ENCODE measurements around the gene BCAS3. TPM values are rescaled to one million over a fixed set of nuclear protein-coding genes. Genes with fewer than 3 reads are reported as not detected.
A peak's percentile ranks its signal among the peaks of the same experiment; 100 is the strongest.

The BCAS3 gene
- total and polyA plus RNA-seq, 2 experiments from 2014 or later: 18.0 to 20.2 TPM

DNA sequence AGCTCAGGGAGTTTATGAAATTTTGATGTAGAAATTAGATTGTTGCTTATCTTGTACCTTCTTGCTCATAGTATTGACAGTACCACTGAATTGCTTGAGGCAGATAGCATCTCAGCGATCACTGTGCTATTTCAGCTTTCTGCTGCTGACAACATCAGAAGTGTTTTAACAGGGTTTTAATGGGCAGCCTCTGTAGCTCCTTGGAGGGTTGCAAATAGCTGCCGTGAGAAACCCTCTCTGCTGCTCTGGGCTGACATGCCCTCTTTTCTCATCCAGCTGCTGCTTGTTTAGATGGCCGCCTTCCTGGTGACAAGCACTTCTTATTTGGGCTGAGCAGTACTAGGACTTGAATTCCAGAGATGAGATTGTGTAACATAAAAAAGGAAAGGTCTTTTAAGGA is 541.8 kb downstream of the BCAS3 start:
- in situ Hi-C loops (cut with MboI): no loop called here
- no peaks in the 10 kb centered on the region for H3K27me3 ChIP-seq (replicated peaks; ENCODE audit: insufficient read depth)
- 19 to 28% methylated on average over 3 of the region's 3 CpGs for WGBS, 2 experiments (ENCODE audit: low coverage in 1 of 2, low lambda C conversion rate in 2 of 2, missing lambda C conversion rate in 2 of 2)
- peak overlapping the region; percentile 58 for H3K4me2 ChIP-seq (ENCODE audit: unreplicated experiment)
- H3K9me2 ChIP-seq (ENCODE audit: insufficient read depth): no peaks in the 10 kb centered on the region
- H3F3A ChIP-seq (ENCODE audit: insufficient read depth): peaks cover 22% of the 10 kb centered on the region
- TF ChIP-seq EZH2 (IDR thresholded peaks at IDR 0.05; ENCODE audit: insufficient read depth, poor library complexity, severe bottlenecking) (no peak), EZH2phosphoT487 (IDR thresholded peaks at IDR 0.05; ENCODE audit: insufficient read depth, low read depth) (no peak)
- peak overlapping the region; percentile 23; the same call in 1 of the 2 replicates for H3K27ac ChIP-seq
- no peaks in the 10 kb centered on the region for H3K36me3 ChIP-seq (ENCODE audit: low read depth)
- peaks cover 27% of the 10 kb centered on the region for H3K4me1 ChIP-seq (ENCODE audit: insufficient read depth)
- H3K79me2 ChIP-seq (ENCODE audit: insufficient read depth): no peaks in the 10 kb centered on the region
- H4K20me1 ChIP-seq (ENCODE audit: insufficient read depth): no peaks in the 10 kb centered on the region
- peak; percentile 70 for DNase-seq
- H3K9ac ChIP-seq: no peak overlapping the region
- H3K4me3 ChIP-seq: no peak overlapping the region
- no peak overlapping the region for H2AFZ ChIP-seq
- no peaks in the 10 kb centered on the region for H3K9me3 ChIP-seq (ENCODE audit: low read depth)

DNA sequence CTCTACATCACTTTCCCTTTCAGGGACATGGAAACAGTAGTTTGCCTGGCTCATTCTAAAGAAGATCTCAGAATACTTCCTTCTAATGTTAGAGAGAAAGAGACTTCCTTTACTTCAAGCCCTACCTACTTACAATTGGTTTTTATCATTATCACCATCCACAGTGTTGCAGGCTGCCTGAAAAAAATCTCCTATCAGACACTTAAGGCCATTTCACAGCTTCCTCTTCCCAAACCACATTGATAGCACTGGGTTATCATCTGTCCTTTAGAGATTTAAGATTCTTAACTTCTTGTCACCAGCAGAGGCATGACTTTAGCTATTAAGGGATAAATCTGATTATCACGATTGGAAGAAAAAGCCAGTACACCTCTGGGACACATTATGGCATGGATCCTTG is 543.5 kb downstream of the BCAS3 start:
- Histone ChIP-seq H3K9ac (no peak overlapping the region), H3F3A (ENCODE audit: insufficient read depth) (peaks cover 22% of the 10 kb centered on the region), H3K36me3 (ENCODE audit: low read depth) (no peaks in the 10 kb centered on the region), H3K27me3 (replicated peaks; ENCODE audit: insufficient read depth) (no peaks in the 10 kb centered on the region), H2AFZ (no peak overlapping the region), H3K4me3 (no peak overlapping the region), H3K9me2 (ENCODE audit: insufficient read depth) (no peaks in the 10 kb centered on the region), H3K9me3 (ENCODE audit: low read depth) (no peaks in the 10 kb centered on the region), H4K20me1 (ENCODE audit: insufficient read depth) (no peaks in the 10 kb centered on the region), H3K79me2 (ENCODE audit: insufficient read depth) (no peaks in the 10 kb centered on the region), H3K4me2 (ENCODE audit: unreplicated experiment) (no peak overlapping the region), H3K4me1 (ENCODE audit: insufficient read depth) (peaks cover 27% of the 10 kb centered on the region), H3K27ac (no peak overlapping the region)
- TF ChIP-seq EZH2 (IDR thresholded peaks at IDR 0.05; ENCODE audit: insufficient read depth, poor library complexity, severe bottlenecking) (no peak), EZH2phosphoT487 (IDR thresholded peaks at IDR 0.05; ENCODE audit: insufficient read depth, low read depth) (no peak)
- DNase-seq: no peak
- WGBS, 2 experiments (ENCODE audit: low coverage in 1 of 2, low lambda C conversion rate in 2 of 2, missing lambda C conversion rate in 2 of 2): 98 to 100% methylated on average over 1 of the region's 1 CpG
- in situ Hi-C loops (cut with MboI): no loop called here

DNA sequence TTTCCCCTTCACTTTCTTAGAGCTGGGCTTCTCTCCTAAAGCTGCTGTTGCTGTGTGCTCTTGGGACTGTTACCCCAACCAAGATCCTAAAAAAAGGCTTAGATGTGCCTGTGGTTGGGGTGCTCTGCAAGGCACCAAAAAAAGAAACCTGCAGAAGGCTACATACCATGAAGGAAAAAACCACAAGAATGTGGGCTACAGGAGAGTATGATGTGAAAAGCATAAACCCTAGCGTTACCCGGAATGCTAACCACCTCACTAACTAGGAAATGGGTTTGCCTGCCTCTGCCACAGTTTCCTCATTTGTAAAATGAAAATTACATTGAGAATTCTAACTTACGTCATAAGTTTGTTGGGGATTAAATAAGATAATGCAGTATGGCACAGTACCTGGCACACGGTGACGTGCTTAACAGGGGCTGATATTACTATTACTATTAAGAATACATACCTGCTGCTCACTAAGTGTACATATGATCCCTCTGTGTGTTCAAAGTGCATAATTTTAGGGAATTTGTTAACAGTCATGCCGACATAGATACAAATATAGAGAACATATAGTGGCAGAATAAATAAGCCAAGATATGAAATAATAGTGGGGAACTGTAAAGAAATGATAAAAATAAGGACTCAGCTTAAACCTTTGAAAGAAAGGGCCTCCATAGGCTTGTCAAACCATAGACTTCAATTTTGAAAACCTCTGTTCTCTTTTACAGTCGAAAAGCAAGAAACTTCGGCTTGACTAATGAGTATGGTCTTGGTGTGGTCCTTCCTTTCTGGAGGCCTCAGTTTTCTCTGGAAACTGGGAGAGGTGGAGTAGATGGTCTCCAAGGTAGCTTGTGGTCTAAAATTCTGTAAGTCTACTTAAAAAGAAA is 544.2 kb downstream of the BCAS3 start:
- no peak for DNase-seq
- no peaks in the 10 kb centered on the region for H3K27me3 ChIP-seq (replicated peaks; ENCODE audit: insufficient read depth)
- H3F3A ChIP-seq (ENCODE audit: insufficient read depth): peaks cover 22% of the 10 kb centered on the region
- H3K4me1 ChIP-seq (ENCODE audit: insufficient read depth): peaks cover 27% of the 10 kb centered on the region
- H3K9ac ChIP-seq: no peak overlapping the region
- H3K27ac ChIP-seq: no peak overlapping the region
- no peaks in the 10 kb centered on the region for H3K36me3 ChIP-seq (ENCODE audit: low read depth)
- H3K4me2 ChIP-seq (ENCODE audit: unreplicated experiment): no peak overlapping the region
- H3K79me2 ChIP-seq (ENCODE audit: insufficient read depth): no peaks in the 10 kb centered on the region
- H4K20me1 ChIP-seq (ENCODE audit: insufficient read depth): no peaks in the 10 kb centered on the region
- H3K9me3 ChIP-seq (ENCODE audit: low read depth): no peaks in the 10 kb centered on the region
- in situ Hi-C loops (cut with MboI): no loop called here
- WGBS, 2 experiments (ENCODE audit: low coverage in 1 of 2, low lambda C conversion rate in 2 of 2, missing lambda C conversion rate in 2 of 2): 96 to 97% methylated on average over 8 of the region's 8 CpGs
- H3K4me3 ChIP-seq: no peak overlapping the region
- no peak for TF ChIP-seq EZH2phosphoT487 (IDR thresholded peaks at IDR 0.05; ENCODE audit: insufficient read depth, low read depth)
- TF ChIP-seq EZH2 (IDR thresholded peaks at IDR 0.05; ENCODE audit: insufficient read depth, poor library complexity, severe bottlenecking): no peak
- H2AFZ ChIP-seq: no peak overlapping the region
- no peaks in the 10 kb centered on the region for H3K9me2 ChIP-seq (ENCODE audit: insufficient read depth)

DNA sequence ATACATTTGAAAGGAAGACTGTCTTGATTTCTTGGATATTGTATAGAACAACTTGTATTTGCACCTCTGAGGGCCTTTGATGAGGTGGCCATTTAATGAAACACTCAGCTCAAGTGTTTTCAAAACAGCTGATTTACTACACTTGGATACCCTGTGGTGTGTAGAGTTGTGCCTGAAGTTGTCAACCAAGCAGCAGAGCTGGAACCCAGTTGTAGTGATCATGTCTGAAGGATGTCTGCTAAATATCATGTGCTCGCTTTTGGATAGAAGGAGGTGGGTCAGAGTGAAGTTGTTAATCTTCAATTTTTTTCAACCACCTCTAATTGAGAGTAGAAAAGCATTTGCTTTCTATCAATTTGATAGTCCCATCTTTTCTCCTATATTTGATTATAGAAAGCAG is 546.1 kb downstream of the BCAS3 start:
- no peak overlapping the region for H3K4me2 ChIP-seq (ENCODE audit: unreplicated experiment)
- H3K36me3 ChIP-seq (ENCODE audit: low read depth): no peaks in the 10 kb centered on the region
- TF ChIP-seq EZH2phosphoT487 (IDR thresholded peaks at IDR 0.05; ENCODE audit: insufficient read depth, low read depth): no peak
- no peak for TF ChIP-seq EZH2 (IDR thresholded peaks at IDR 0.05; ENCODE audit: insufficient read depth, poor library complexity, severe bottlenecking)
- no peak overlapping the region for H3K4me3 ChIP-seq
- no peaks in the 10 kb centered on the region for H3K27me3 ChIP-seq (replicated peaks; ENCODE audit: insufficient read depth)
- H4K20me1 ChIP-seq (ENCODE audit: insufficient read depth): no peaks in the 10 kb centered on the region
- H3K9me2 ChIP-seq (ENCODE audit: insufficient read depth): no peaks in the 10 kb centered on the region
- peaks cover 7% of the 10 kb centered on the region for H3F3A ChIP-seq (ENCODE audit: insufficient read depth)
- WGBS, 2 experiments (ENCODE audit: low coverage in 1 of 2, low lambda C conversion rate in 2 of 2, missing lambda C conversion rate in 2 of 2): 94 to 95% methylated on average over 1 of the region's 1 CpG
- H3K4me1 ChIP-seq (ENCODE audit: insufficient read depth): peaks cover 16% of the 10 kb centered on the region
- no peak overlapping the region for H3K27ac ChIP-seq
- no peak overlapping the region for H3K9ac ChIP-seq
- DNase-seq: no peak
- in situ Hi-C loops (cut with MboI): no loop called here
- H2AFZ ChIP-seq: no peak overlapping the region
- no peaks in the 10 kb centered on the region for H3K79me2 ChIP-seq (ENCODE audit: insufficient read depth)
- H3K9me3 ChIP-seq (ENCODE audit: low read depth): no peaks in the 10 kb centered on the region
